A673 (cell line): ENCODE results near the gene NCOR1. TPM values are rescaled to one million over a fixed set of nuclear protein-coding genes. Genes with fewer than 3 reads are reported as not detected.

Source experiments
- BruUV-seq: library from RNA; stranded (reverse); fragments of 400-500 nt; replicated peaks from 2 replicates; lab custom pipeline; 2021; lab: Mats Ljungman, UMichigan
- CTCF ChIA-PET: fragments of 300-600 bp; sonication (Branson Sonifier 250); formaldehyde crosslinking; loops from one replicate; lab custom pipeline; 2022; ENCODE audit warnings: antibody characterized with exemption; lab: Charles Lee
- POLR2A ChIA-PET: fragments of 300-600 bp; sonication (Branson Sonifier 250); formaldehyde crosslinking; loops from one replicate; lab custom pipeline; 2022; ENCODE audit warnings: antibody characterized with exemption; ENCODE audit not compliant: low non-redundant PET; lab: Charles Lee
- DNase-seq: peaks from one replicate; pipeline ENCODE4 v3.0.0-alpha.2; 2015; ENCODE audit warnings: low spot score
- H3K27ac ChIP-seq: fragments of 200-600 bp; sonication (generic); 2 replicates; pipeline ENCODE4 v1.5.1; 2016; ENCODE audit warnings: mixed run types, low read depth, mild to moderate bottlenecking, mixed read lengths, antibody characterized with exemption, low read length; ENCODE audit not compliant: poor library complexity, severe bottlenecking
- H3K27me3 ChIP-seq: fragments of 200-600 bp; sonication (generic); replicated peaks from 2 replicates; pipeline ENCODE4 v1.6.1; 2017; ENCODE audit warnings: mixed run types, low read depth, mild to moderate bottlenecking, mixed read lengths, antibody characterized with exemption, low read length; ENCODE audit not compliant: insufficient read depth, poor library complexity
- H3K36me3 ChIP-seq: fragments of 200-600 bp; sonication (generic); 2 replicates; pipeline ENCODE4 v1.6.1; 2016; ENCODE audit warnings: mixed run types, mild to moderate bottlenecking, mixed read lengths, antibody characterized with exemption, low read length; ENCODE audit not compliant: insufficient read depth, poor library complexity, severe bottlenecking
- H3K4me1 ChIP-seq: fragments of 200-600 bp; sonication (generic); 2 replicates; pipeline ENCODE4 v1.6.1; 2017; ENCODE audit warnings: mixed run types, mild to moderate bottlenecking, mixed read lengths, antibody characterized with exemption, low read length; ENCODE audit not compliant: insufficient read depth, poor library complexity, severe bottlenecking
- H3K4me3 ChIP-seq: fragments of 200-600 bp; sonication (generic); 2 replicates; pipeline ENCODE4 v1.5.1; 2016; ENCODE audit warnings: low read depth, mixed run types, mild to moderate bottlenecking, mixed read lengths, low read length; ENCODE audit not compliant: poor library complexity, severe bottlenecking
- H3K9me3 ChIP-seq: fragments of 200-600 bp; sonication (generic); 2 replicates; pipeline ENCODE4 v1.6.1; 2016; ENCODE audit warnings: mixed run types, low read depth, mild to moderate bottlenecking, mixed read lengths, antibody characterized with exemption, low read length; ENCODE audit not compliant: poor library complexity, severe bottlenecking
- EZH2 ChIP-seq: fragments of 200-600 bp; sonication (generic); IDR thresholded peaks from 2 replicates; pipeline ENCODE4 v1.6.1; 2017; ENCODE audit warnings: borderline replicate concordance, low read depth, mild to moderate bottlenecking, mixed read lengths, antibody characterized with exemption, low read length; ENCODE audit not compliant: poor library complexity, severe bottlenecking
- intact Hi-C: fragments of 100-400 bp; cut with micrococcal nuclease; formaldehyde crosslinking; loops from one replicate; pipeline ENCODE4 v1.10.0; 2022; ENCODE audit not compliant: unreplicated experiment
- total RNA-seq: library from RNA; stranded (reverse); gene quantifications from 2 replicates; pipeline ENCODE4 v1.2.3, GENCODE V29; 2021
- TF ChIP-seq, protein P1 (sequence below): fragments of 300-800, 200-600 bp; sonication (generic); conservative IDR thresholded peaks from 2 replicates; pipeline ENCODE4 v1.5.1; 2017; ENCODE audit warnings: low read depth, mild to moderate bottlenecking, antibody characterized with exemption, low read length, moderate library complexity, mixed read lengths

The NCOR1 gene
- total RNA-seq, 1 experiment from 2014 or later: 150 TPM

- Histone ChIP-seq H3K4me3 (no peak overlapping the region), H3K27ac (no peak overlapping the region), H3K9me3 (no peaks in the 10 kb centered on the region), H3K36me3 (peaks cover 16% of the 10 kb centered on the region), H3K4me1 (no peaks in the 10 kb centered on the region), H3K27me3 (no peaks in the 10 kb centered on the region)
- no peak for DNase-seq
- POLR2A ChIA-PET: no interaction called here
- CTCF ChIA-PET: no interaction called here
- no TSS peak for BruUV-seq
- TF ChIP-seq, protein P1, sequence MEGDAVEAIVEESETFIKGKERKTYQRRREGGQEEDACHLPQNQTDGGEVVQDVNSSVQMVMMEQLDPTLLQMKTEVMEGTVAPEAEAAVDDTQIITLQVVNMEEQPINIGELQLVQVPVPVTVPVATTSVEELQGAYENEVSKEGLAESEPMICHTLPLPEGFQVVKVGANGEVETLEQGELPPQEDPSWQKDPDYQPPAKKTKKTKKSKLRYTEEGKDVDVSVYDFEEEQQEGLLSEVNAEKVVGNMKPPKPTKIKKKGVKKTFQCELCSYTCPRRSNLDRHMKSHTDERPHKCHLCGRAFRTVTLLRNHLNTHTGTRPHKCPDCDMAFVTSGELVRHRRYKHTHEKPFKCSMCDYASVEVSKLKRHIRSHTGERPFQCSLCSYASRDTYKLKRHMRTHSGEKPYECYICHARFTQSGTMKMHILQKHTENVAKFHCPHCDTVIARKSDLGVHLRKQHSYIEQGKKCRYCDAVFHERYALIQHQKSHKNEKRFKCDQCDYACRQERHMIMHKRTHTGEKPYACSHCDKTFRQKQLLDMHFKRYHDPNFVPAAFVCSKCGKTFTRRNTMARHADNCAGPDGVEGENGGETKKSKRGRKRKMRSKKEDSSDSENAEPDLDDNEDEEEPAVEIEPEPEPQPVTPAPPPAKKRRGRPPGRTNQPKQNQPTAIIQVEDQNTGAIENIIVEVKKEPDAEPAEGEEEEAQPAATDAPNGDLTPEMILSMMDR: no peak
- TF ChIP-seq EZH2: no peak
- intact Hi-C loops: no loop called here
These were observed 85.7 kb downstream of the NCOR1 start for GRCh38 chr17:16129441-16130205.

DNA sequence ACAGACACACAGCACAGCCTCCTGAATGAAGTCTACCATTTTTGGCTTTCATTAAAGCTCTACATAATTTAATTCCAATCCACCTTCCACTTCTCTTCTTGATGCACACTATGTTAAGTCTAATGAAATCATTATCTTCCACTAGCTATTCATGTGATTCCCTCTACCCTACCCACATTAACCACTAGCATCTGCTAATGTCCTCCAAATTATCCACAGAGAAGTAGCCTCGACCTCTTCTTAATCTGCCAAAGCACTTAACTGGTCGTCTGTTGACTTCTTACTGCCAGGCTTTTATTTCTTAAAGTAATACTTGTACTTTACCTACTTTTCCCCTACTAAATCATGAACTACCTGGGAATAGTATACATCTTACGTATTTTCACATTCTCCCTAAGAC, 91.8 kb downstream of the NCOR1 start:
- no TSS peak for BruUV-seq
- no peak for DNase-seq
- TF ChIP-seq, protein P1: no peak
- TF ChIP-seq EZH2: no peak
- ChIA-PET CTCF (no interaction called here), POLR2A (no interaction called here)
- no peaks in the 10 kb centered on the region for H3K27me3 ChIP-seq
- H3K4me3 ChIP-seq: no peak overlapping the region
- H3K27ac ChIP-seq: no peak overlapping the region
- intact Hi-C loops: no loop called here
- H3K9me3 ChIP-seq: no peaks in the 10 kb centered on the region
- H3K4me1 ChIP-seq: no peaks in the 10 kb centered on the region
- H3K36me3 ChIP-seq: peaks cover 41% of the 10 kb centered on the region

DNA sequence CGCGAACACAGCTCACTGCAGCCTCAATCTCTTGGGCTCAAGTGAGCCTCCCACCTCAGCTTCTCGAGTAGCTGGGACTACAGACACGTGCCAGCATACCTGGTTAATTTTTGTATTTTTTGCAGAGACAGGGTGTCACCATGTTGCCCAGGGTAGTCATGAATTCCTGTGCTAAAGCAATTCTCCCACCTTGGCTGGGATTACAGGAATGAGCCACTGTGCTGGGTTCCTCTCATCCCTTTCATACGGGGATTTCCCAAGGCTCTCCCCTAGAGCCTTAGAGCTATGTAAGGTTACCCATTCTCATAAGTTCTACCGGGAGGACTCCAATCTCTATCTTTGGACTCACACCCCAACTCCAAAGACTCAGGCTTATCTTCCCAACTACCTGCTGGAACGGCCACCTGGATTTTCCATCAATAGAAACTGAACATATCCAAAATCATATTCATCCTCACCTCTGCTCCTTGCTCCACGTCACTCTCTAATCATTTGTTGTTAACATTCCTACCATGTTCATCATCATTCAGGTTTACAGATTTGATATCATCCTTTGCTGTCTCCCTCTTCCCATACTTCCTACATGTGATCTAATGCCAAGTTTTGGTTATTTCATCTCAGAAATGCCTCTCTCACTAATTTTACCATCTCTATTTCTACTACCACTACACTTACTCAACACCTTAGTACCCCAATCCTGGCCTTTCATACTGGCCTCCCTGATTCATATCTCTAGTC, 92.5 kb downstream of the NCOR1 start:
- Histone ChIP-seq H3K4me3 (no peak overlapping the region), H3K27ac (no peak overlapping the region), H3K4me1 (no peaks in the 10 kb centered on the region), H3K36me3 (peaks cover 48% of the 10 kb centered on the region), H3K9me3 (no peaks in the 10 kb centered on the region), H3K27me3 (no peaks in the 10 kb centered on the region)
- no TSS peak for BruUV-seq
- intact Hi-C loops: no loop called here
- ChIA-PET POLR2A (no interaction called here), CTCF (no interaction called here)
- no peak for TF ChIP-seq EZH2
- TF ChIP-seq, protein P1: no peak
- DNase-seq: no peak
